ENCODE results near the gene HACD4.

- TF ChIP-seq CTCF (IDR thresholded peaks at IDR 0.05) = no peak
- TF ChIP-seq POLR2A (IDR thresholded peaks at IDR 0.05) = no peak
Measured at GRCh38 chr9:21075484-21075883, 44.0 kb upstream of the HACD4 start.

All from Peyer's patch (tissue), 4 donors.